GM18858 (cell line): ENCODE results near the gene CFAP70.
"Not testable (repeated sequence)": the region's sequence is repeated elsewhere in the genome, so short reads cannot be mapped to it uniquely, and the experiment has no call there.

Experiments
- ATAC-seq: cut with Tn5 transposase; IDR thresholded peaks from one replicate; pipeline ENCODE4 v1.9.1; 2021; ENCODE audit not compliant: unreplicated experiment

Gene CFAP70

DNA sequence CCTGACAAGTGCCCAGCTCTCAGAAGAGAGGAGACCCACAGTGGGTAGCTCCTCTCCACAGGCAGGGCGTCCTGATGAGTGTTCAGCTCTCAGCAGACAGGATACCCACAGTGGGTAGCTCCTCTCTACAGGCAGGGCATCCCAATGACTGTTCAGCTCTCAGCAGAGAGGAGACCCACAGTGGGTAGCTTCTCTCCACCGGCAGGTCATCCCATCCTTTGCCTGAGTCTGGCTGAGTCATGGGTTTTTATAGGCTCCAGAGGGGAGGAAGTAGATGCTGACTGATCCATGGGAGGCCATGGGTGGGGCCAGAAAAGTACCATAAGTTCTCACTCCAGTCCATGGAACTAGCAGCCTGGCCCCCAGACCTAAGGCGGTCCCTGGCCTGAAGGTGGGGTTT is 18.5 kb downstream of the CFAP70 start:
- no peak for ATAC-seq

DNA sequence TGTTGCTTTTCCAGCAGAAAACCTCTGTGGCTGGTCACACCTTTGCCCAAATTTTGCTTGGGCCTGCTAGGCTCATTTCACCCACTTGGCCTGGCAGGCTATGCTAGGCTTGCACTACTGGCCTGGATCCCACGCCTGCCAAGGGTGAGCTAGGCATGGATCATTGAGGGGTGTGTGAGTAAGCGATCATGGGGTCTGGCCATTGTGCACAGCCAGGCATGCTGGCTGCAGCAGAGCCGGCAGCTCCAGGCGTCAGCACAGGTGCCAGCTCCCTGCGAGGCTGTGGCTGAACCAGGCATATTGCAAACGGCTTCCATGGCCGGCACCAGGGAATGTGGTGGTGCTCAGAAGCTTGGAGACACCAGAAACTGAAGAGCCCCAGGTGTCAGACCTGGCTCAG is 19.2 kb downstream of the CFAP70 start:
- no peak for ATAC-seq

DNA sequence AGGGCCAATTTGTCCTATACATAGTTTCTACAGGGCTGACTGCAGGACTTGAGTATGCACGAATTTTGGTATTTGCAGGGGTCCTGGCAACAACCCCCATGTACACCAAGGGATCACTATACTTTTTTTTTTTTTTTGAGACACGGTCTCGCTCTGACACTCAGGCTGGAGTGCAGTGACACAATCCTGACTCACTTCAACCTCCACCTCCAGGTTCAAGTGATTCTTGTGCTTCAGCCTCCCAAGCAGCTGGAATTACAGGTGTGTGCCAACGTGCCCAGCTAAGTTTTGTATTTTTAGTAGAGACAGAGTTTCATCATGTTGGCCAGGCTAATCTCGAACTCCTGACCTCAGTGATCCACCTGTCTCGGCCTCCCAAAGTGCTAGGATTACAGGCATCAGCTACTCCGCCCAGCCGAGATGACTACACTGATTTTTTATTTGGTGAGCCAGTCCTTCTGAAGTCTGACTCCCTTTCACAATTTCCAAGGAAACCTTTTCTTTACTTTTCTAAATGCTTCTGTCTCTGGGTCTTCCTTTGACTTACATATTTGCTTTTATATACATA is 19.8 kb downstream of the CFAP70 start:
- ATAC-seq, result no peak

DNA sequence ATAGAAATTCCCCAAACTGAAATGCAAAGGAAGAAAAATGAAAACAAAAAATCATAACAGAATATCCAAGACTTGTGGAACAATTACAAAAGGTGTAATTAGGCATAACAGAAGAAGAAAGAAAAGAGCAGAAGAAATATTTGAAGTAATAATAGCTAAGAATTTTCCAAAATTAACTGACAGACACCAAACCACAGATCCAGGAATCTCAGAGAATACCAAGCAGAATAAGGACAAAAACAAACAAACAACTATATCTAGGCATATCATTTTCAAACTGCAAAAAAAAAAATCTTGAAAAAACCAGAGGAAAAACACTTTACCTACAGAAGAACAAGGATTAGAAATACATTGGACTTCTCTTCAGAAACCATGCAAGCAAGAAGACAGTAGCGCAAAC is 25.5 kb downstream of the CFAP70 start:
- ATAC-seq, result no peak

DNA sequence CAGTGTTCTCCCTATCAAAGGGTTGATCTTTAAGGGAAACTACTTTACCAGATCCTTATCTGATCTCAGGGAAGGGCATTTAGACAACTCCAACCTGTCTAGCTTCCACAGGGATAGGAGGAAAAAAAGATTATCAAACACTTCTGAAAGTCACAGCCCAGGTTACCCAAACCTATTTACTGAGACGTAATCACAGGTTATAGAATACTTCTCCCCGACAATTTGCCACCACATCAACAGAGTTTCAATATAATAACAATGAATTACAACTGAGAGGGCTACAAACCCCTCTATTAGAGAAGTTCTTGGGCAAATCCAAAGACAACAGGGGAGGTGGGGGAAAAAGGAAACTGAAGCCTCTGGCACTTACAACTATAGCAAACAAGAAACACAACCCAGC is 26.3 kb downstream of the CFAP70 start:
- no peak for ATAC-seq

DNA sequence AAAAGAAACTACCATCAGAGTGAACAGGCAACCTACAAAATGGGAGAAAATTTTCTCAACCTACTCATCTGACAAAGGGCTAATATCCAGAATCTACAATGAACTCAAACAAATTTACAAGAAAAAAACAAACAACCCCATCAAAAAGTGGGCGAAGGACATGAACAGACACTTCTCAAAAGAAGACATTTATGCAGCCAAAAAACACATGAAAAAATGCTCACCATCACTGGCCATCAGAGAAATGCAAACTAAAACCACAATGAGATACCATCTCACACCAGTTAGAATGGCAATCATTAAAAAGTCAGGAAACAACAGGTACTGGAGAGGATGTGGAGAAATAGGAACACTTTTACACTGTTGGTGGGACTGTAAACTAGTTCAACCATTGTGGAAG is 30.1 kb downstream of the CFAP70 start:
- not testable (repeated sequence) for ATAC-seq

DNA sequence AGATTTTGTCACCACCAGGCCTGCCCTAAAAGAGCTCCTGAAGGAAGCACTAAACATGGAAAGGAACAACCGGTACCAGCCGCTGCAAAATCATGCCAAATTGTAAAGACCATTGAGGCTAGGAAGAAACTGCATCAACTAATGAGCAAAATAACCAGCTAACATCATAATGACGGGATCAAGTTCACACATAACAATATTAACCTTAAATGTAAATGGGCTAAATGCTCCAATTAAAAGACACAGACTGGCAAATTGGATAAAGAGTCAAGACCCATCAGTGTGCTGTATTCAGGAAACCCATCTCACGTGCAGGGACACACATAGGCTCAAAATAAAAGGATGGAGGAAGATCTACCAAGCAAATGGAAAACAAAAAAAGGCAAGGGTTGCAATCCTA is 33.4 kb downstream of the CFAP70 start:
- not testable (repeated sequence) for ATAC-seq

DNA sequence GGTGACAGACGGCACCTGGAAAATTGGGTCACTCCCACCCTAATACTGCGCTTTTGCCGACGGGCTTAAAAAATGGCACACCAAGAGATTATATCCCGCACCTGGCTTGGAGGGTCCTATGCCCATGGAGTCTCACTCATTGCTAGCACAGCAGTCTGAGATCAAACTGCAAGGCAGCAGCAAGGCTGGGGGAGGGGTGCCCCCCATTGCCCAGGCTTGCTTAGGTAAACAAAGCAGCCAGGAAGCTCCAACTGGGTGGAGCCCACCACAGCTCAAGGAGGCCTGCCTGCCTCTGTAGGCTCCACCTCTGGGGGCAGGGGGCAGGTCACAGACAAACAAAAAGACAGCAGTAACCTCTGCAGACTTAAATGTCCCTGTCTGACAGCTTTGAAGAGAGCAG is 35.1 kb downstream of the CFAP70 start:
- not testable (repeated sequence) for ATAC-seq

DNA sequence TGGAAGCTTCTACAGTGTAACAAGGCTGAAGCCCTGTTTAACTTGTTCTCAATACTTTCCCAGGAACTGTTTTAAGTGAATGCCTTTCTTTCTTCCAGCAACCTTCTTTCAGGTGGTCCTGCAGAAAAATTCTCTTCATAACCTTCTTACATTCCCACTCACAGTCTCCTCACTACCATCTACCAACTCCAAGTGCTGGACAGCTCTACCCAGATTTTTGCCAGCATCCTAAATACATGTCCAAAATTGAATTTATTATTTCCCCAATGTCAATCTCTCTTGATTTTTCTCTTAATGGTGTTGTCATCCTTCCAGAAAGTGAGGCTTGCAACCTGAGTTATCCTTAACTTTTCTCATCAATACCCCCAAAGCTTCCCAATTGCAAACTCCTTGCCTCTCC is 48.2 kb downstream of the CFAP70 start:
- ATAC-seq, result no peak

DNA sequence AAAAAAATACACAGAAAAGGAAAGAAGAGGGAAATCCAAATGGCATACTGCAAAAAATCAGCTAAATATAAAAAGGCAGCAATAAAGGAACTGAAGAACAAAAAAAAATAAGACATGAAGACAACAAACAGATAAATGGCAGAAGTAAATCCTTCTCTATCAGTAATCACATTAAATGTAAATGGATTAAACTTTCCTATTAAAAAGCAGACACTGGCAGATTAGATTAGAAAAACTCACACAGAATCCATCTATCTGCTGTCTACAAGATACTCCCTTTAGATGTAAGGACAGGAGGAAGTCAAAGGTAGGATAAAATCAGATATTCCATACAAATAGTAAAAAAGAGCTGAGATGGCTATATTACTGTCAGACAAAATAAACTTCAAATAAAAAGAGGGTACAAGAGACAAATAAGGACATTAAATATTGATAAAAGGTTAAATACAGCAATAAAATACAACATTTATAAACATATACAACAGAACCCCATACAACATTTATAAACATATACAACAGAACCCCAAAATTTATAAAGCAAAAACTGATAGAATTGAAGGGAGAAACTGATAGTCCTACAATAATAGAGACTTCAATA is 51.4 kb downstream of the CFAP70 start:
- no peak for ATAC-seq

DNA sequence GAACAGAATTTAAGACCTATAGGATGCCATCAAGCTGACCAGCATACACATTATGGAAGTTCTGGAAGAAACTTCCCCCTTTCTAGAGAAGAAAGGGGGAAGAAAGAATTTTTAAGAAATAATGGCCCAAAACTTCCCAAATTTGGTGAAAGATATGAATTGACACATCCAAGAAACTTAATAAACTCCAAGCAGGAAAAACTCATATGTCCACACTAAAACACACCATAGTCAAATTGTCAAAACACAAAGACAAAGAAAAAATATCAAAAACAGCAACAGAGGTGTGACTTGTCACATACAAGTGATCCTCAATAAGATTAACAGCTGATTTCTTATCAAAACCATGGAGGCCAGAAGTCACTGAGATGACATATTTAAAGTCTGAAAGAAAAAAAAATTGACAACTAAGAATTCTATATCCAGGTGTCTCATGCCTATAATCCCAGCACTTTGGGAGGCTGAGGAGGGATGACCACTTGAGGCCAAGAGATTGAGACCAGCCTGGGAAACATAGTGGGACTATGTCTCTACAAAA is 52.4 kb downstream of the CFAP70 start:
- no peak for ATAC-seq

DNA sequence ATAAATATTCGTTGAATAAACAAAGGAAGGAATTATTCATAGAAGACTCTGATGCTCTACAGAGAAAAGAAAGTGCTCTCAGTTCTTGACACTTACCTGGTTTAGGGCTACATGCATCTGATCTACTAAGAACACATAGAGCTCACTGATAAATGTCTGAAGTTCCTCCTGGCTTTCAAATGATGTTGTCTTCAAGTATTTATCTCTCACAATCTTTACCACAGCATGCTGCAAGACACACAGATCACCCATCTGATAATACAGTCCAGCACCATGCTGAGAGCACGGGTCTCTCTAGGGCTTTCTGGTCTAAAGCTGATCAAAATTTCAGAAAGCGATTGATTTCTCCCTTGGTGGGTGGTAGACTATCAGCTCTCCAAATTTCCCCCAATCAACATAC is 61.7 kb downstream of the CFAP70 start:
- no peak for ATAC-seq

DNA sequence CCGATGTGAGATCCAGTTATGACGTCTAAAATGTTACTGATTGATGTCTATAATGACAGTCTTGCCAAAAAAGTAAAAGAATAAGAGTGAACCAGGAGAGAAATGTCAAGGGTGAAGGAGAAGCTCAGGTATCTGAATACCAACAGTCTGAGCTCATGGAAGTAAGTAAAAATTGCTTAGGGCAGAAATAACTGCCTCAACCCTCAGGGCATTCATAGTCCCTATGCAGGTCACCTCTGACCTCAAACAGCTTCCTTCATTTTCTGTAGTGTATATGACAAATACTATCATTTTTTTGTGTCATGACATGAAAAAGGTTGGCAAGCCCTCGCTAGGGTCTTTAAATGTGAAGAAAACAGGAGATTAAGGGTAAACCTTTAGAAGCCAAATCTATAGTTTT is 65.2 kb downstream of the CFAP70 start:
- ATAC-seq, result no peak

DNA sequence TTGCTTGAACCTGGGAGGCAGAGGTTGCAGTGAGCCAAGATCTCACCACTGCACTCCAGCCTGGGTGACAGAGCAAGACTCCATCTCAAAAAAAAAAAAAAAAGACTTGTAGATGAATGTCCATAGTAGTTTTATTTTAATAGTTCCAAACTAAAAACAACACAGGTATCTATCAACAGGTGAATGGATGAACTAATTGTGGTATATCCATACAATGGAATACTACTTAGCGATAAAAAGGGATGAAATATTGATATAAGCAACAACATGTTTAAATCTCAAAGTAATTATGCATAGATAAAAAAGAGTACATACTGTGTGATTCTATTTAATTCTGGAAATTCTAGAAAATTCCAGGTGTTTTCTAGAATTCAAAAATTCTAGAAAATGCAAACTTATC is 68.7 kb downstream of the CFAP70 start:
- ATAC-seq, result no peak

DNA sequence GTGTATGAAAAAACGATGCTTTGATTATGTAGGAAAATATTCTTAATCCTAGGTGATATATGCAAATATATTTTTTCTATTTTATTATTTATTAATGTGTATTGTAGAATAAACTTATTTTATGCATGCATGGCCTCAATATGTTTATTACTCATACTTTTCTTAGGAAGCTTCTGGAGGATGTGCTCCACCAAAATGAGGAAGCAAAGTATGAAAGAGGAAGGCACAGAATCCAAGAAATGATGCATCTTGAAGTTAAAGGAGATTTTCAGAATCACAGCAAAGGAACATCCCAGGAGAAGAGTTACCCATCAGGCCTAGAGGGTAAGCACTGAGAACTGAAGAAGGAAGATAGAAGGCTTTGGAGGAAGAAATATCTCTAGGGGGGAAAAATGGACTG is 71.2 kb downstream of the CFAP70 start:
- no peak for ATAC-seq

DNA sequence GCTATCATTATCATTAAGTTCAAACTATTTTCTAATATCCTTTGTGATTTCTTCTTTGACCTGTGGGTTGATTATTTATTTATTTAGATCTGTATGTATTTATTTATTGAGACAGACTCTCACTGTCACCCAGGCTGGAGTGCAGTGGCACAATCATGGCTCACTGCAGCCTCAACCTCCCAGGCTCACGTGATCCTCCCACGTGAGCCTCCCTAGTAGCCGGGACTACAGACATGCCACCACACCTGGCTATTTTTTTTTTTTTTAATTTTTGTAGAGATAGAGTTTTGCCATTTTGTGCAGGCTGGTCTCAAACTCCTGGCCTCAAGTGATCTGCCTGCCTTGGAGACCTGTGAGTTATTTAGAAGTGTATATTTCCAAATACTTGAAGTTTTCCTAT is 77.6 kb downstream of the CFAP70 start:
- ATAC-seq, result no peak

DNA sequence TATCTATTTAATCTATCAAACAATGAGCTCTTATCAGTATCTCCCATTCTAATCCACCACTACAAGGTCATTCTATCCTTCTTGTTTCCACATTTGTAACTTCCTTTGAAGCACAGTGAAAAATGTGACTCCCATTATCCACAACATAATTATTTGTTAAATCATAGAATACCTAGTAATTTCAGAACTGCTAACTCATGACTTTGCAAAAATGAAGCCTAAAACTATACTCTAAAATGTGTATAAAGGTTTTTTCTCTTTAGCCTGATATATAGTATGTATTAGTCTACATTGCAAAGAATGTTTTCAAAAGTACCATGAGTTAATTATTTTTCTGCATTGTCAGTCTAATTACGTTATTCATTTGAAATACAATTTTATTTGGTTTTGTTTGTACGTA is 94.2 kb downstream of the CFAP70 start:
- no peak for ATAC-seq

DNA sequence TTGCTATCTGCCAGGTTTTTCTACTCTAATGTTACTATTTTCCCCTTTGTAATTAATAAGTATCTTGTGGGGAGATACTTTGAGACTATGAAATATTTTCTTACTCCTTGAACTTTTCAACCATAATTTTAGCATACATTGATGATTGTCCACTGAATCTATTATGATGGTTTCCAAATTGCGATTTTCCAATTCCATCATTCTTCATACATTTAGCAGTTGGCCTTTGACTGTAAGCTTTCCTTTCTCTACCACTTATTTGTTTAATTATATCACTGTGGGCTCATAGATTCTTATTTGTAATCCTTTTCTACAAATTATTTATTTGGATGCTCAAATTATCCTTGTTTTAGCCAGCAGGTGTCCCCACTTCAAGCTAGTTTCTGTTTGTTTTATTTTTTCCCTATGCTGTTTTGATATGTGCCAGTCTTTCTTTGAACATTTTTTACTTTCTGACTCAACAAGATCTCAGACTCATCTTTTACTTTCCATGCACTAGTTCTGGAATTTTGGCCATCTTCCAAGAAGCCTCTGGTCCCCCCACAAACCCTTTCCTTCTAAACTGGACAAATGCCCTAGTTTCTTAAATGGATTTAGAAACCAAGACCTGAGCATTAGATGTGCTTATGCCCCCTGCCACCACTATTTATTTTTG is 94.8 kb downstream of the CFAP70 start:
- no peak for ATAC-seq

DNA sequence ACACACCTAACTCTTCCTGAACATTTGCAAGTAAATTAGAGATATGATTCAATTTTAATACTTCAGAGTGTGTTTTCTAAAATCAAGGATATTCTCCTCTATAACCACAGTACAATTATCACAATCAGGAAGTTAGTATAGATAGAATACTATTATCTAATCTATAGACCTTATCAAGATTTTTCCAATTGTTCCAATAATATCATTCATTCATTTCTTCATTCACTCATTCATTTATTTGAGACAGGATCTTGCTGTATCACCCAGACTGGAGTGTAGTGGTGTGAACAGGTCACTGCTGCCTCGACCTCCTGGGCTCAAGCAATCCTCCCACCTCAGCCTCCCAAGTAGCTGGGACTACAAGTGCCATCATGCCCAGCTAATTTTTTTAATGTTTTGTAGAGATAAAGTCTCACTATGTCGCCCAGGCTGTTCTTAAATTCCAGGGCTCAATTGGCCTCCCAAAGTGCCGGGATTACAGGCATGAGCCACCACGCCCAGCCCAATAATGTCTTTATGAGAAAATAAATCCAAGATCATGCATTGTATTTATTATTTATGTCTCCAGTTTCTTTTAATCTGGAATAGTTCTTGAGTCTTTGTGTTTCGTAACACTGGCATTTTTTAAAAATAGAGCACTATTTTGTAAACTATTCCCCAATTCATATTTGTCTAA is 95.6 kb downstream of the CFAP70 start:
- ATAC-seq, result no peak

DNA sequence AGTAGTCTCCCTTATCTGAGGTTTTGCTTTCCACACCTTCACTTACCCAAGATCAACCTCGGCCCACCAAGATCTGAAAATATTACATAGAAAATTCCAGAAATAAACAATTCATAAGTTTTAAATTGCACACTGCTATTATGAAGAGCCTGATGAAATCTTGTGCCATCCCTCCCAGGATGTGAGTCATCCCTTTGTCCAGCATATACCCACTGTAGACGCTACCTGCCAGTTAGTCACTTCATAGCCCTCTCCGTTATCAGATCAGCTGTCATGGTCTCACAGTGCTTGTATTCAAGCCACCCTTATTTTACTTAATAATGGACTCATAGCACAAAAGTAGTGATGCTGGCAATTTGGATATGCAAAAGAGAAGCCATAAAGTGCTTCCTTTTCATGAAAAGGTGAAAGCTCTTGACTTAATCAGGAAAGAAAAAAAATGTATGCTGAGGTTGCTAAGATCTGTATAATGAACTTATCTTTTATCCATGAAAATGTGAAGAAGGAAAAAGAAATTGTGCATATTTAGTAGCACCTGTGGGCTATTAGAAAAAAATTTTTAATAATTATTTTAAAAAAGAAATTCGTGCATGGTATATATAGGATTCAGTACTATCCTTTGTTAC is 96.4 kb downstream of the CFAP70 start:
- no peak for ATAC-seq

DNA sequence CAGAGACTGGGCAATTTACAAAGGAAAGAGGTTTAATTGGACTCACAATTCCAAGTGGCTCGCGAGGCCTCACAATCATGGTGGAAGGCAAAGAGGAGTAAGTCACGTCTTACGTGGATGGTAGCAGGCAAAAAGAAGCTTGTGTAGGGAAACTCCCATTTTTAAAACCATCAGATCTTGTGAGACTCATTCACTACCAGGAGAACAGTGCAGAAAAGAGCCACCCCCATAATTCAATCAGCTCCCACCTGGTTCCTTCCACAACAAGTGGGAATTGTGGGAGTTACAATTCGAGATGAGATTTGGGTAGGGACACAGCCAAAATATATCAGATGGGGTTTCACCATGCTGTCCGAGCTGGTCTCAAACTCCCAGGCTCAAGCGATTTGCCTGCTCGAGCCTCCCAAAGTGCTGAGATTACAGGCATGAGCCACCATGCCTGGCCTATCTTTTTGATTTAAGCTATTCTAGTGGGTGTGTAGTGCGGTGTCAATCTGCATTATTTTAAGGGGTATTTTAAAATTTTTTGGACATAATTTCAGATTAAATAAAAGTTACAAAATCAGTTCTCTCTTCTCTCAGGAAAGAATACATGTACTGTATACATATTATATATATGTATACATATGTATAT is 97.2 kb downstream of the CFAP70 start:
- ATAC-seq, result no peak
